Naive thymus-derived CD8-positive, alpha-beta T cell (primary cell): ENCODE data around the gene GIT1. TPM values are rescaled to one million over a fixed set of nuclear protein-coding genes. Genes with fewer than 3 reads are reported as not detected.

Experiments
- ATAC-seq, 2 donors: fragments of 150-1000 bp; cut with Tn5 transposase in 1 of 2; sonication (Bioruptor Pico), chemical (Tn5 transposase) in 1 of 2; 1 replicate in 1 of 2; 2 replicates in 1 of 2; pipeline ENCODE4 v1.10.0; 2021; ENCODE audit warnings: mild to moderate bottlenecking in 2 of 2, moderate library complexity in 2 of 2
- POLR2A ChIA-PET: fragments of 350-600 bp; sonication (Branson Sonifier 250); formaldehyde crosslinking; loops from one replicate; lab custom pipeline; 2021; ENCODE audit warnings: antibody characterized with exemption; lab: Charles Lee
- DNase-seq, 10 donors: peaks; one replicate each; pipeline versions ENCODE4 v3.0.0 to v3.0.0-alpha.2; 2020 to 2022
- H3K27ac Mint-ChIP-seq, 10 donors: one replicate each; pipeline ENCODE4 v1.8.0; 2020 to 2022; ENCODE audit warnings: mild to moderate bottlenecking in 10 of 10, mixed read lengths in 10 of 10, moderate library complexity in 4 of 10, inconsistent platforms in 1 of 10
- H3K27me3 Mint-ChIP-seq, 5 donors: one replicate each; pipeline ENCODE4 v1.8.0; 2021 to 2022; ENCODE audit warnings: mixed read lengths in 5 of 5
- H3K36me3 Mint-ChIP-seq, 3 donors: one replicate each; pipeline ENCODE4 v1.8.0; 2020 to 2022; ENCODE audit warnings: mixed read lengths in 3 of 3, mild to moderate bottlenecking in 2 of 3, inconsistent platforms in 1 of 3
- H3K4me1 Mint-ChIP-seq, 4 donors: one replicate each; pipeline ENCODE4 v1.8.0; 2021 to 2022; ENCODE audit warnings: mixed read lengths in 4 of 4
- H3K4me3 Mint-ChIP-seq, 10 donors: one replicate each; pipeline ENCODE4 v1.8.0; 2020 to 2022; ENCODE audit warnings: mild to moderate bottlenecking in 10 of 10, mixed read lengths in 10 of 10, moderate library complexity in 6 of 10, inconsistent platforms in 1 of 10
- H3K9me3 Mint-ChIP-seq, 9 donors: one replicate each; pipeline ENCODE4 v1.8.0; 2020 to 2022; ENCODE audit warnings: mixed read lengths in 9 of 9, mild to moderate bottlenecking in 3 of 9, inconsistent platforms in 1 of 9, moderate library complexity in 1 of 9
- polyA plus RNA-seq, 3 donors: library from polyadenylated mRNA; unstranded; fragments of 300-500 nt; fragmentation: Illumina TruSeq; gene quantifications; one replicate each; pipeline ENCODE4 v1.2.3, GENCODE V29; 2021
- total RNA-seq, 8 experiments: library from RNA in 2 of 8; stranded (reverse) in 2 of 8; gene quantifications; one replicate each; pipeline ENCODE4 v1.2.3 and lab custom pipeline; 2021 to 2026

GIT1 gene
- total and polyA plus RNA-seq, 5 experiments from 2014 or later, result 4.4 to 58.2 (median 27.7) TPM

- no peak for DNase-seq
- H3K27me3 Mint-ChIP-seq, result no peaks in the 10 kb centered on the region
- POLR2A ChIA-PET, result interaction anchor here (0.8 to 6.0 kb wide), 2 partner anchors 8 to 10 kb away, joined by 3 to 43 read pairs; partner anchors contain the start of gene ANKRD13B
- no peak for ATAC-seq
- peak overlapping the region in 1 of 10 donors; percentile 33 for H3K27ac Mint-ChIP-seq
- H3K4me3 Mint-ChIP-seq, result no peak overlapping the region
- H3K4me1 Mint-ChIP-seq, result peaks cover 24 to 54% (median 50%) of the 10 kb centered on the region in 4 donors
- no peaks in the 10 kb centered on the region for H3K9me3 Mint-ChIP-seq
- peaks cover 0 to 15% (median 3%) of the 10 kb centered on the region in 3 donors for H3K36me3 Mint-ChIP-seq
These were observed 6.7 kb downstream of the GIT1 start for GRCh38 chr17:29582772-29583171.

GRCh38 chr17:29582254-29582765, 7.1 kb downstream of the GIT1 start:
- peak overlapping the region in 2 of 10 donors; percentile 38 to 67 for H3K27ac Mint-ChIP-seq
- POLR2A ChIA-PET, result interaction anchor here (1.3 to 6.0 kb wide), 4 partner anchors 10 to 196 kb away, joined by 3 to 43 read pairs (median 17); partner anchors contain the start of gene ANKRD13B
- no peak for ATAC-seq
- peaks cover 19 to 49% (median 46%) of the 10 kb centered on the region in 4 donors for H3K4me1 Mint-ChIP-seq
- DNase-seq, result no peak
- no peak overlapping the region for H3K4me3 Mint-ChIP-seq
- H3K9me3 Mint-ChIP-seq, result no peaks in the 10 kb centered on the region
- peaks cover 0 to 17% (median 3%) of the 10 kb centered on the region in 3 donors for H3K36me3 Mint-ChIP-seq
- H3K27me3 Mint-ChIP-seq, result no peaks in the 10 kb centered on the region

DNA sequence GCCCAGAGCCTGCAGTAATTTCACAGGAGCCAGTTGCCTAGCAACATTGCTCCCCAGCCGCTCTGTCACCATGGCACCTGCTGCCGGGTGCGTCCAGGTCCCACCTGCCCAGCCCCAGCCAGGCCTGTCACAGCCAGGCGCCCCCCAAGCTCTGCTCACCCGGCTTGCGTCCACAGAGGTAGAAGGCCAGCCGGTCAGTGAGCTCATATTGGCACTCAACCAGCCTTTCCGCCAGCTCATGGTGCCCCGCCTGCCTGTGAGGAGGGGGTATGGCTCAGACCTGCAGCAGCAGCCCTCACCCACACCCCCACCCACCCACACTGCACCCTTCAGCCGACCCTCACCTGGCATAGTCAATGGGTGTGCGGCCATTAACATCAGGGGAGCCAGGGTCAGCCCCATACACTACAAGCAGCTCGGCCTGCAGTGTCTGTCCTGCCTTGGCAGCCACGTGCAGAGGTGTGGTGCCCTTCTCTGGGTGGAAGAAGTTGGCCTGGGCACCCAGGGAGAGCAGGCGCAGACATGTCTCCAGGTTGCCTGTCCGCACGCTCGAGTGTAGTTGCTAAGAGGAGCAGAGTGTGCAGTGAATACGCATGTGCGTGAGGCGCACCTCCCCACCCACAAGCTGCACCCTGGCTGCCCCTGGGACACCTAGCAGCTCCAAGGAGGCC, 7.7 kb downstream of the GIT1 start:
- Mint-ChIP-seq H3K9me3 (no peaks in the 10 kb centered on the region), H3K27ac (peak overlapping the region in 2 of 10 donors; percentile 38 to 67), H3K4me3 (no peak overlapping the region), H3K4me1 (peaks cover 18 to 43% (median 40%) of the 10 kb centered on the region in 4 donors), H3K36me3 (peaks cover 0 to 21% (median 3%) of the 10 kb centered on the region in 3 donors), H3K27me3 (no peaks in the 10 kb centered on the region)
- DNase-seq (no peak), ATAC-seq (no peak)
- POLR2A ChIA-PET, result interaction anchor here (1.3 to 6.0 kb wide), 6 partner anchors 11 to 197 kb away, joined by 3 to 43 read pairs (median 16); partner anchors contain the start of genes ABHD15, ANKRD13B and TP53I13

DNA sequence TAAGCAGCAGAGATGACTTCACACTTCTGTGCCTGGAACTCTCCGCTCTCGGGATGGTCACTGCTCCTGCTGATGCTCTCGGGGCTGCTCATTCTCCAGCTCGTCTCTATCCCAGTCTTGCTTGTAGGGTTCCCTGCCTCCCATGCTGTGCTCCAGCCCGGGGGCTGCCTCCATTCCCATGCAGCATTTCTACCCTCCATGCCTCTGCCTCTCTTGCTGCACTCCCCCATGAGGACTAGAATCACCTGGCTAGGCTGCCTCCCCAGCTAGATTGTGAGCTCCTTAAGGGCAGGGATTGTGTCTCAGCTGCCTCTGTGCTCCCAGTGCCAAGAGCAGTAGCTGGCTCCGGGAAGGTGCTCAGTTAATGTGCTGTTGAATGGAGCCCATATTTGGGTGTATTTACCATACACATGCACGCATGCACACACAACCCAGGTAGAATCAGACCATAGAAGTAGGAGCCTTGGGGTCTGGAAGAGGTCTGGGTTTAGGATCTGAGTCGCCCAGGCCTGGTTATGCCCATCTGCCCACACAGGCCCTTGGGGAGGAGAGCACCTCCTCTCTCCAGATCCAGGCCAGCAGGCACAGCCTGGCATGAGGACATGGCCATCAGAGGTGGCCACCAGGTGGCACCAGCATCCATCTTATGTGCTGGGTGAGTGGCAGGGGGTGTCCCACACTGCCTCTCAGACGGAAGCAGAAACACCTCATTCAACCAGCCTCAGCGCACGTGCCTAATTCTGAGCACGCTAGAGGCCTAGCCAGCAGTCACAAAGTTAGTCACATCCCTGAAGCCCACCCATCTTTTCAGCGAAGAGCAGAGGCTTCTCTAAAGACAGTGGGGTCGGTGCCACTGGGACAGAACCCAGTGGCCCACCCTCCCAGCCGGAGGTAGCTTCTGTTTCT, 9.3 kb downstream of the GIT1 start:
- peak overlapping the region; percentile 38 to 93 (median 76) for H3K27ac Mint-ChIP-seq
- no peaks in the 10 kb centered on the region for H3K27me3 Mint-ChIP-seq
- H3K4me3 Mint-ChIP-seq, result peak overlapping the region in 1 of 10 donors; percentile 35
- peak; percentile 81 to 94 (median 89) for DNase-seq
- no peaks in the 10 kb centered on the region for H3K9me3 Mint-ChIP-seq
- ATAC-seq, result peak; percentile 98 to 99
- H3K4me1 Mint-ChIP-seq, result peaks cover 11 to 28% (median 26%) of the 10 kb centered on the region in 4 donors
- POLR2A ChIA-PET, result interaction anchor here (0.6 to 6.0 kb wide), 11 partner anchors 9 to 502 kb away, joined by 3 to 43 read pairs (median 6); partner anchors contain the start of genes ABHD15, ANKRD13B, CORO6 and TP53I13
- H3K36me3 Mint-ChIP-seq, result peaks cover 0 to 31% (median 3%) of the 10 kb centered on the region in 3 donors

DNA sequence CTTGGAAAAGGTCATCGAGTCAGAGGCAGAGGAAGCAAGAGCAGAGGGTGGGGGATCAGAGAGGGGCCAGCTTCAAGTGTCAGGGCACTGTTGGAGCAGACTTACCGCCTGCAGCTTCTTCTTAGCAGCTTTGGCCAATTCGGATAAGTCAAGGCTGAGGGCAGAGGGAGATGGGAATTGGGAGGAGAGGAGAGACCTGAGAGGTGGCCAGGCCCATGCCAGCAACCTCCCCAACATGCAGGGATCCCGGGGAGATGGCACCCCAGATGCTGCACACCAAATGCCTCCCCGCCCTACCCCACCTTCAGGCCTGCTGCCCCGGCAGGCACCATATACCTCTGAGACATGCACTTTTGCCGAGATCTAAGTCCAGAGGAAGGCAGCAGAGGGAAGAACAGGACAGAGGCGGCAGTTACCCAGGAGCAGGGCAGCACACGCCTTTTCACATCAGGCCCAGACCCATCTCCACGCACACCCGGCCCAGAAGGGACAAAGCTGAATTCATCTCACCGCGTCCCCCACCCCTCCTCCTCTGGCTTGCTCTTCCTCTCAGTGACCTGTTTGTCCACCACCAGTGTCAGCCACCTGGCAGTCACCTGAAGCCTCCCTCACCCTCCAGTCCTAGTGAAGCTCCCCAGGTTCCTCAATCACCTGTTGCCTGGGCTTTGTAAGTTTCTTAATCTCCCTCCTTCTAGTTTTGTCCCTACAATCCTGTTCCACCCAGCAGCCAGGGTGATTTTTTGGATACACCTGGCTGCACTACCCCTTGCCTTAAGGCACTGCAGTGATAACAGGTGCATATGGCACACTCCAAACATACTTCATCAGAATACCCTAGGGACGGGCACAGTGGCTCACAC, 10.6 kb downstream of the GIT1 start:
- Mint-ChIP-seq H3K9me3 (no peaks in the 10 kb centered on the region), H3K27ac (peak overlapping the region in 3 of 10 donors; percentile 11 to 62 (median 19))
- POLR2A ChIA-PET, result interaction anchor here (1.4 to 6.0 kb wide), 6 partner anchors 8 to 352 kb away, joined by 4 to 43 read pairs (median 16); partner anchors contain the start of genes ABHD15, ANKRD13B and TP53I13

GRCh38 chr17:29577385-29578211, 11.8 kb downstream of the GIT1 start:
- DNase-seq, result peak in 1 of 10 donors; percentile 59
- Mint-ChIP-seq H3K36me3 (peaks cover 0 to 48% (median 4%) of the 10 kb centered on the region in 3 donors), H3K9me3 (no peaks in the 10 kb centered on the region), H3K27ac (peak overlapping the region in 1 of 10 donors; percentile 18), H3K4me3 (no peak overlapping the region), H3K27me3 (no peaks in the 10 kb centered on the region), H3K4me1 (peaks cover 8 to 25% (median 14%) of the 10 kb centered on the region in 4 donors)
- ATAC-seq, result no peak
- POLR2A ChIA-PET, result interaction anchor here (1.1 to 1.7 kb wide), 3 partner anchors 9 to 15 kb away, joined by 3 to 6 read pairs (median 4); partner anchors contain the start of genes ANKRD13B and TP53I13

More for the DNA sequence above, 10.6 kb downstream of the GIT1 start:
- Mint-ChIP-seq H3K27me3 (no peaks in the 10 kb centered on the region), H3K4me1 (peaks cover 5 to 19% (median 16%) of the 10 kb centered on the region in 4 donors), H3K36me3 (peaks cover 0 to 41% (median 4%) of the 10 kb centered on the region in 3 donors), H3K4me3 (no peak overlapping the region)
- DNase-seq (no peak), ATAC-seq (no peak)

GRCh38 chr17:29577001-29577370, 12.5 kb downstream of the GIT1 start:
- no peak overlapping the region for H3K4me3 Mint-ChIP-seq
- DNase-seq, result peak in 1 of 10 donors; percentile 46
- POLR2A ChIA-PET, result interaction anchor here (0.6 to 1.7 kb wide), 4 partner anchors 9 to 83 kb away, joined by 4 to 6 read pairs (median 4); partner anchors contain the start of genes ABHD15 and TP53I13
- ATAC-seq, result no peak
- H3K9me3 Mint-ChIP-seq, result no peaks in the 10 kb centered on the region
- no peak overlapping the region for H3K27ac Mint-ChIP-seq
- no peaks in the 10 kb centered on the region for H3K27me3 Mint-ChIP-seq
- H3K4me1 Mint-ChIP-seq, result peaks cover 6 to 25% (median 14%) of the 10 kb centered on the region in 4 donors
- peaks cover 0 to 43% (median 2%) of the 10 kb centered on the region in 3 donors for H3K36me3 Mint-ChIP-seq

DNA sequence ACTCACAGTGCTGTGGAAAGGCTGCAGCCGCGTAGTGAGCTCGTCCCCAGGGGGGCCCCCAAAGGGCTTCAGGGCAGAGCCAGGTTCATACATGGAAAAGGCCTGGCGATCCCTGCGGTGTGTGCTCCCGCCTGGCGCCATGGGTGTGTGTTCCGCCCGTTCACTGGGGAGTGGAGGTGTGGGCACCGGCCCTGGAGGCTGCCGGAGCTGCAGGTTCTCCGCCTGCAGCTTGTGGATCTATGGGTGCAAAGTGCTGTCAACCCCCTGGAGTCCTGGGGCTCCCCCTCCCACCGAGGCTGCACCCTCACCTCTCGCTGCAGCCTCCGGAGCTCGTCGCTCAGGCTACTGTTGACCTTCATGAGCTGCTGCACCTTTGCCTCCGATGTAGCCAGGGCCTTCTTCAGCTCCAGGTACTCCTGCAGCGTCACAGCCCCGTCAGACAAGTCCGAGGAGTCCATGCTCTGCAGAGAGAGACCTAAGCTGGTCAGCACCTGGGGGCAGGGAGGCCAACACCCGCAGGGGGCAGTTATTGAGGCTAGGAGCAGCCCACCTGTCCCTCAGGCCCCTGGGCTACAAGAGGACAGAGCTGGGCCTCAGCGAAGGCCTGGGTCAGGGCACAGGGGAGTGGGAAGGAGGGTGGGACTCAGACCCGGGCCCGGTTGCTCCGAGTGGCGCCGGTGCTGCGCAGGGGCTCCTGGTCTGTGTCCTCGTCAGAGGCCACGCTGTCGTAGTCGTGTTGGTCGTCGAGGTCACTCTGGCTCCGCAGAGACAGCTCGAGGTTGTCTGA, 13.0 kb downstream of the GIT1 start:
- Mint-ChIP-seq H3K4me1 (peaks cover 6 to 25% (median 14%) of the 10 kb centered on the region in 4 donors), H3K27ac (no peak overlapping the region), H3K4me3 (no peak overlapping the region), H3K36me3 (peaks cover 0 to 43% (median 2%) of the 10 kb centered on the region in 3 donors), H3K27me3 (no peaks in the 10 kb centered on the region), H3K9me3 (no peaks in the 10 kb centered on the region)
- POLR2A ChIA-PET, result interaction anchor here (0.6 to 1.5 kb wide), 4 partner anchors 9 to 82 kb away, joined by 3 to 4 read pairs (median 4); partner anchors contain the start of genes ABHD15 and TP53I13
- ATAC-seq (no peak), DNase-seq (peak in 1 of 10 donors; percentile 57)

GRCh38 chr17:29575511-29576213, 13.8 kb downstream of the GIT1 start:
- Mint-ChIP-seq H3K4me3 (no peak overlapping the region), H3K9me3 (no peaks in the 10 kb centered on the region), H3K27ac (no peak overlapping the region), H3K36me3 (peaks cover 0 to 41% (median 2%) of the 10 kb centered on the region in 3 donors), H3K27me3 (no peaks in the 10 kb centered on the region), H3K4me1 (peaks cover 10 to 29% (median 16%) of the 10 kb centered on the region in 4 donors)
- DNase-seq (peak in 1 of 10 donors; percentile 43), ATAC-seq (no peak)
- POLR2A ChIA-PET, result interaction anchor here (1.0 to 1.5 kb wide), 4 partner anchors 8 to 40 kb away, joined by 3 to 4 read pairs (median 4); partner anchors contain the start of genes ABHD15 and TP53I13
